Activated B cell treated with CpG ODN at 0.5 μM for 24 hours (primary cell): Measurements from ENCODE around the gene HPSE. TPM values are rescaled to one million over a fixed set of nuclear protein-coding genes. Genes with fewer than 3 reads are reported as not detected.
A peak's percentile ranks its signal among the peaks of the same experiment; 100 is the strongest.

Experiments used
- ATAC-seq: fragments of 200-7000 bp; cut with Tn5 transposase; one replicate; pipeline ENCODE4 v1.10.0; 2021; ENCODE audit warnings: low read depth, mild to moderate bottlenecking, moderate library complexity
- CTCF ChIA-PET: fragments of 350-600 bp; sonication (Branson Sonifier 250); formaldehyde crosslinking; loops from one replicate; lab custom pipeline; 2021; ENCODE audit warnings: antibody characterized with exemption; lab: Charles Lee
- POLR2A ChIA-PET: fragments of 350-600 bp; sonication (Branson Sonifier 250); formaldehyde crosslinking; loops from one replicate; lab custom pipeline; 2021; ENCODE audit warnings: antibody characterized with exemption; lab: Charles Lee
- DNase-seq: peaks from one replicate; pipeline ENCODE4 v3.0.0; 2022
- H3K27ac Mint-ChIP-seq: one replicate; pipeline ENCODE4 v1.8.0; 2020; ENCODE audit warnings: mixed read lengths
- H3K27me3 Mint-ChIP-seq: one replicate; pipeline ENCODE4 v1.8.0; 2021; ENCODE audit warnings: mixed read lengths
- H3K36me3 Mint-ChIP-seq: one replicate; pipeline ENCODE4 v1.8.0; 2021; ENCODE audit warnings: low read depth, mixed read lengths
- H3K4me1 Mint-ChIP-seq: one replicate; pipeline ENCODE4 v1.8.0; 2021; ENCODE audit warnings: mixed read lengths
- H3K4me3 Mint-ChIP-seq: one replicate; pipeline ENCODE4 v1.8.0; 2020; ENCODE audit warnings: mild to moderate bottlenecking, mixed read lengths
- H3K9me3 Mint-ChIP-seq: one replicate; pipeline ENCODE4 v1.8.0; 2020; ENCODE audit warnings: mixed read lengths
- intact Hi-C: fragments of 100-400 bp; cut with micrococcal nuclease; formaldehyde crosslinking; loops from one replicate; pipeline ENCODE4 v1.15.1; 2024
- total RNA-seq: library from RNA; stranded (reverse); gene quantifications from 2 replicates; pipeline ENCODE4 v1.2.3, GENCODE V29; 2022
- TF ChIP-seq, protein P1 (sequence below): fragments of 200-600 bp; IDR thresholded peaks from one replicate; pipeline ENCODE4 v1.8.0; 2022; ENCODE audit warnings: antibody characterized with exemption, mild to moderate bottlenecking

HPSE gene
- 1.5 TPM in 2 replicates for total RNA-seq

DNA sequence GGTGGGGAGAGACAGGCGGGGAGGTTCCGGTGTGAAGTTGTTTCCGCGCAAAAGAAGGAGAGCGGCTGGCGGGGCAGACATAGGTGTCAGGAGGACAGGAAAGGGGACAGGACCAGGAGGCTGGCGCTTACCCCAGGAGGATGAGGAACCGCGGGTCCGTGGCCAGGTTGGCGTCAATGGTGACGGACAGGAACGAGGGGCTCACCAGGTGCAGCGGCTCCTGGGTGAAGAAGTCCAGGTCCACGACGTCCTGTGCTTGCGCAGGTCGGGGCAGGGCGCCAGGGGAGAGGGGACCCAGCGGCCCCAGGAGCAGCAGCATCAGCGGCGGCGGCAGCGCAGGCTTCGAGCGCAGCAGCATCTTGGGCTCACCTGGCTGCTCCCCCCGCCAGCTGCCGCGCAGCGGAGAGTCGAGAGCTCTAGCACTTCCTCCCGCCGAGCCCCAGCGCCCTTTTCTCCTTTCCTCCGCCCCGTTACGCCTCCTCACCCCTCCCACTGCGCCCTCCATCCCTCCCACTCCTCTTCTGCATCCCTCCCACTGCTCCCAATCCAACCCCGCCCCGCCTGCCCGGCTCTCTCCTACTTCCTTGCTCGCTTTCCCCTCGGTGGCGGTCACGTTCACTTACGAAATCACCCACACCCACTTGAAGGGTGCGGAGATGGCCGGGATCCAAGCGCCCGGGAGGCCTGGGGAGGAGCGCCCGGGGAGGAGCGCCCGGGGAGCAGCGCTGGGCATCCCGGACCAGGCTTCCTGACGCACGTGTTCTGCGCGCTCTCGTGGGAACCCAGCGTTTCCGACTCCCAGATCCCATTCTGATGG, at the start of gene HPSE:
Gene HPSE (minus strand): TSS at position 424 of the 817 bp plus-strand sequence. CDS start 66 bp downstream, at position 358.
- TF ChIP-seq, protein P1, sequence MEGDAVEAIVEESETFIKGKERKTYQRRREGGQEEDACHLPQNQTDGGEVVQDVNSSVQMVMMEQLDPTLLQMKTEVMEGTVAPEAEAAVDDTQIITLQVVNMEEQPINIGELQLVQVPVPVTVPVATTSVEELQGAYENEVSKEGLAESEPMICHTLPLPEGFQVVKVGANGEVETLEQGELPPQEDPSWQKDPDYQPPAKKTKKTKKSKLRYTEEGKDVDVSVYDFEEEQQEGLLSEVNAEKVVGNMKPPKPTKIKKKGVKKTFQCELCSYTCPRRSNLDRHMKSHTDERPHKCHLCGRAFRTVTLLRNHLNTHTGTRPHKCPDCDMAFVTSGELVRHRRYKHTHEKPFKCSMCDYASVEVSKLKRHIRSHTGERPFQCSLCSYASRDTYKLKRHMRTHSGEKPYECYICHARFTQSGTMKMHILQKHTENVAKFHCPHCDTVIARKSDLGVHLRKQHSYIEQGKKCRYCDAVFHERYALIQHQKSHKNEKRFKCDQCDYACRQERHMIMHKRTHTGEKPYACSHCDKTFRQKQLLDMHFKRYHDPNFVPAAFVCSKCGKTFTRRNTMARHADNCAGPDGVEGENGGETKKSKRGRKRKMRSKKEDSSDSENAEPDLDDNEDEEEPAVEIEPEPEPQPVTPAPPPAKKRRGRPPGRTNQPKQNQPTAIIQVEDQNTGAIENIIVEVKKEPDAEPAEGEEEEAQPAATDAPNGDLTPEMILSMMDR, result no peak
- Mint-ChIP-seq H3K4me1 (peaks cover 8% of the 10 kb centered on the region), H3K36me3 (no peaks in the 10 kb centered on the region), H3K4me3 (peak within 1 kb of the TSS; percentile 83), H3K9me3 (peaks cover 4% of the 10 kb centered on the region), H3K27me3 (no peaks in the 10 kb centered on the region), H3K27ac (peak within 1 kb of the TSS; percentile 59)
- intact Hi-C loops, result loop anchor here (1.0 to 2.0 kb wide), 2 partner anchors 50 to 324 kb away; partner anchors contain the start of genes COQ2 and LIN54
- peak; percentile 94 for ATAC-seq
- POLR2A ChIA-PET, result interaction anchor here (0.7 kb wide), 1 partner anchor 961 kb away, joined by 3 read pairs; the partner anchor contains the start of gene HNRNPD
- CTCF ChIA-PET, result no interaction called here
- DNase-seq, result peak; percentile 58

DNA sequence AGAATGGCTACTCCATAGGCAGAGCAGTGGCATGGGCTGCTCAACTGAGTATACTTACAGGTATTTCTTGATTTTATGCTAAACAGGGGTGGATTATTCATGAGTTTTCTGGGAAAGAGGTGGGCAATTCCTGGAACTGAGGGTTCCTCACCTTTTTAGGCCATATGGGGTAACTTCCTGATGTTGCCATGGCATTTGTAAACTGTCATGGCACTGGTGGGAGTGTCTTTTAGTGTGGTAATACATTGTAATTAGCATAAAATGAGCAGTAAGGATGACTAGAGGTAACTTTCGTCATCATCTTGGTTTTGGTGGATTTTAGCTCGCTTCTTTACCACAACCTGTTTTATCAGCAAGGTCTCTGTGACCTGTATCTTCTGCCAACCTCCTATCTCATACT, 48.2 kb upstream of the HPSE start:
- no peak for ATAC-seq
- H3K36me3 Mint-ChIP-seq, result peaks cover 7% of the 10 kb centered on the region
- CTCF ChIA-PET, result no interaction called here
- peaks cover 10% of the 10 kb centered on the region for H3K9me3 Mint-ChIP-seq
- POLR2A ChIA-PET, result no interaction called here
- TF ChIP-seq, protein P1, result no peak
- H3K4me3 Mint-ChIP-seq, result no peak overlapping the region
- H3K27ac Mint-ChIP-seq, result no peak overlapping the region
- no peaks in the 10 kb centered on the region for H3K27me3 Mint-ChIP-seq
- H3K4me1 Mint-ChIP-seq, result peaks cover 24% of the 10 kb centered on the region
- intact Hi-C loops, result no loop called here
- DNase-seq, result no peak

- CTCF ChIA-PET, result no interaction called here
- DNase-seq (no peak), ATAC-seq (no peak)
- Mint-ChIP-seq H3K4me1 (peaks cover 8% of the 10 kb centered on the region), H3K27ac (no peak overlapping the region), H3K9me3 (peaks cover 19% of the 10 kb centered on the region), H3K27me3 (no peaks in the 10 kb centered on the region), H3K36me3 (peaks cover 9% of the 10 kb centered on the region), H3K4me3 (no peak overlapping the region)
- POLR2A ChIA-PET, result no interaction called here
- TF ChIP-seq, protein P1, result no peak
- intact Hi-C loops, result no loop called here
Measured at GRCh38 chr4:83381173-83381572, 46.5 kb upstream of the HPSE start.

GRCh38 chr4:83378419-83378818, 43.8 kb upstream of the HPSE start:
- ChIA-PET CTCF (no interaction called here), POLR2A (no interaction called here)
- H3K9me3 Mint-ChIP-seq, result peaks cover 24% of the 10 kb centered on the region
- ATAC-seq (no peak), DNase-seq (no peak)
- H3K27me3 Mint-ChIP-seq, result no peaks in the 10 kb centered on the region
- H3K36me3 Mint-ChIP-seq, result peaks cover 9% of the 10 kb centered on the region
- H3K4me1 Mint-ChIP-seq, result no peaks in the 10 kb centered on the region
- no peak overlapping the region for H3K4me3 Mint-ChIP-seq
- TF ChIP-seq, protein P1, result no peak
- intact Hi-C loops, result no loop called here
- H3K27ac Mint-ChIP-seq, result no peak overlapping the region

DNA sequence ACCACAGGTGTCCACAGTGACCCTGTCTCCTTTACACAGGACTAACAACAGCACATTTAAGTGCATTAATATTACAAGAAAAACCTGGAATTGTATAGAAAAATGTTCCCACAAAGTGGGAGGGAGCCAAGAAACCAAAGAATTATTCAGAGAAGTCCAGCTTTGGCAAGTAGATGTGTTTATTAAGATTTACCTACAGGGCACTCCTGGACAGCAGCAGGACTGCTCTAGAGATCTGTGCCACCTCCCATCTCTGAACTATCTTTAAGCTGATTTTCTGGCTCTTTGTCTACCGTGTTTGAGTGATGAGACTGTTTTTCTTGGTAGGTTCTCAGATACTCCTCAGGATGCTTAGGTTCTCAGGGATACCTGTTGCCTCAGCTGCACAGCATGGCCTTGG, 38.3 kb upstream of the HPSE start:
- DNase-seq (no peak), ATAC-seq (no peak)
- peaks cover 14% of the 10 kb centered on the region for H3K9me3 Mint-ChIP-seq
- ChIA-PET CTCF (interaction anchor here (1.9 kb wide), 1 partner anchor 10 kb away, joined by 6 read pairs; no protein-coding TSS in a partner anchor), POLR2A (no interaction called here)
- no peaks in the 10 kb centered on the region for H3K27me3 Mint-ChIP-seq
- H3K4me1 Mint-ChIP-seq, result peaks cover 3% of the 10 kb centered on the region
- TF ChIP-seq, protein P1, result no peak
- H3K4me3 Mint-ChIP-seq, result no peak overlapping the region
- intact Hi-C loops, result no loop called here
- peaks cover 2% of the 10 kb centered on the region for H3K36me3 Mint-ChIP-seq
- no peak overlapping the region for H3K27ac Mint-ChIP-seq
